Breast epithelium (tissue), 4 donors: ENCODE measurements around the gene DLX4. TPM values are rescaled to one million over a fixed set of nuclear protein-coding genes. Genes with fewer than 3 reads are reported as not detected.

Experiments
- DNase-seq, 2 donors: peaks; one replicate each; pipeline ENCODE4 v3.0.0-alpha.2; 2019; ENCODE audit warnings: low spot score in 2 of 2
- H3K27ac ChIP-seq, 2 donors: fragments of 200-600 bp; sonication (generic) in 1 of 2; one replicate each; pipeline ENCODE4 v1.5.1; 2016 to 2019; ENCODE audit warnings: mild to moderate bottlenecking in 1 of 2
- H3K27me3 ChIP-seq, 2 donors: fragments of 200-600 bp; sonication (generic) in 1 of 2; one replicate each; pipeline versions ENCODE4 v1.5.1 to v1.6.0; 2017 to 2019; ENCODE audit warnings: control low read depth in 1 of 2, mild to moderate bottlenecking in 1 of 2
- H3K36me3 ChIP-seq: fragments of 200-600 bp; one replicate; pipeline ENCODE4 v1.5.1; 2019
- H3K4me1 ChIP-seq, 2 donors: fragments of 200-600 bp; sonication (generic); one replicate each; pipeline ENCODE4 v1.5.1; 2016 to 2019; ENCODE audit warnings: control low read depth in 1 of 2
- H3K4me3 ChIP-seq, 3 donors: fragments of 200-600 bp; sonication (generic); 1 replicate in 2 of 3; 2 replicates in 1 of 3; pipeline ENCODE4 v1.5.1; 2016 to 2019; ENCODE audit warnings: mild to moderate bottlenecking in 3 of 3, moderate library complexity in 2 of 3
- H3K9me3 ChIP-seq, 2 donors: fragments of 200-600 bp; sonication (generic) in 1 of 2; one replicate each; pipeline ENCODE4 v1.5.1; 2016 to 2019; ENCODE audit warnings: control low read depth in 1 of 2
- CTCF ChIP-seq, 3 donors: fragments of 450-650 bp; IDR thresholded peaks; one replicate each; pipeline ENCODE4 v1.5.1; 2016 to 2017; ENCODE audit warnings: antibody characterized with exemption in 3 of 3, mild to moderate bottlenecking in 3 of 3, moderate library complexity in 3 of 3
- POLR2A ChIP-seq: fragments of 450-650 bp; IDR thresholded peaks from one replicate; pipeline ENCODE4 v1.6.1; 2016; ENCODE audit warnings: antibody characterized with exemption, mild to moderate bottlenecking, moderate library complexity
- POLR2AphosphoS5 ChIP-seq, 3 donors: sonication (generic); formaldehyde crosslinking; IDR thresholded peaks; one replicate each; pipeline ENCODE4 v1.6.1; 2017; ENCODE audit warnings: antibody characterized with exemption in 3 of 3
- intact Hi-C: fragments of 100-400 bp; cut with DNase I; formaldehyde crosslinking; loops from one replicate; pipeline ENCODE4 v1.15.1; 2023; ENCODE audit warnings: low total_unique reads
- total RNA-seq, 3 donors: library from RNA; depleted of rRNA; stranded (reverse); fragments of >200 nt; gene quantifications; one replicate each; pipeline ENCODE4 v1.1.0, GENCODE V29; 2016

DLX4 gene
- total RNA-seq, 3 donors from 2014 or later: 0.44 TPM; not detected in 2

- Histone ChIP-seq H3K27me3 (peaks cover 25 to 100% of the 10 kb centered on the region in 2 donors), H3K36me3 (no peaks in the 10 kb centered on the region), H3K4me1 (peaks cover 0 to 14% of the 10 kb centered on the region in 2 donors), H3K9me3 (no peaks in the 10 kb centered on the region), H3K4me3 (no peak overlapping the region), H3K27ac (no peak overlapping the region)
- intact Hi-C loops: no loop called here
- TF ChIP-seq POLR2AphosphoS5 (IDR thresholded peaks at IDR 0.05) (no peak), POLR2A (no peak), CTCF (IDR thresholded peaks at IDR 0.05) (no peak)
- no peak for DNase-seq
Measured at GRCh38 chr17:49967205-49967604, 1.8 kb upstream of the DLX4 start.

GRCh38 chr17:49967621-49968404 lies 1.2 kb upstream of the DLX4 start:
- Histone ChIP-seq H3K4me3 (peak overlapping the region; percentile 38 to 77 (median 49)), H3K27me3 (peaks cover 25 to 100% of the 10 kb centered on the region in 2 donors), H3K36me3 (no peaks in the 10 kb centered on the region), H3K9me3 (no peaks in the 10 kb centered on the region), H3K27ac (no peak overlapping the region), H3K4me1 (peaks cover 0 to 18% of the 10 kb centered on the region in 2 donors)
- intact Hi-C loops: no loop called here
- TF ChIP-seq CTCF (IDR thresholded peaks at IDR 0.05): no peak
- no peak for DNase-seq

GRCh38 chr17:49968405-49969133 lies 421 bp upstream of the DLX4 start:
- peaks cover 25 to 100% of the 10 kb centered on the region in 2 donors for H3K27me3 ChIP-seq
- no peak overlapping the region for H3K27ac ChIP-seq
- peak overlapping the region; percentile 38 to 77 (median 49) for H3K4me3 ChIP-seq
- H3K36me3 ChIP-seq: no peaks in the 10 kb centered on the region
- DNase-seq: no peak
- intact Hi-C loops: no loop called here
- TF ChIP-seq CTCF (IDR thresholded peaks at IDR 0.05) (no peak), POLR2A (no peak), POLR2AphosphoS5 (IDR thresholded peaks at IDR 0.05) (peak in 1 of 3 donors; percentile 28)
- H3K9me3 ChIP-seq: no peaks in the 10 kb centered on the region
- H3K4me1 ChIP-seq: peaks cover 0 to 18% of the 10 kb centered on the region in 2 donors

GRCh38 chr17:49969795-49970389 lies 902 bp downstream of the DLX4 start:
- intact Hi-C loops: no loop called here
- Histone ChIP-seq H3K9me3 (no peaks in the 10 kb centered on the region), H3K4me1 (peaks cover 0 to 11% of the 10 kb centered on the region in 2 donors), H3K27ac (no peak overlapping the region), H3K4me3 (peak overlapping the region in 2 of 3 donors; percentile 49 to 77), H3K27me3 (peaks cover 17 to 100% of the 10 kb centered on the region in 2 donors), H3K36me3 (no peaks in the 10 kb centered on the region)
- no peak for TF ChIP-seq POLR2AphosphoS5 (IDR thresholded peaks at IDR 0.05)
- TF ChIP-seq POLR2A: no peak
- no peak for TF ChIP-seq CTCF (IDR thresholded peaks at IDR 0.05)
- no peak for DNase-seq
